ENCODE results near the gene CSMD2. TPM values are rescaled to one million over a fixed set of nuclear protein-coding genes. Genes with fewer than 3 reads are reported as not detected.

CSMD2 gene
- total RNA-seq, 4 donors from 2014 or later, result 0.16 to 1.00 (median 0.27) TPM; not detected in 1

DNA sequence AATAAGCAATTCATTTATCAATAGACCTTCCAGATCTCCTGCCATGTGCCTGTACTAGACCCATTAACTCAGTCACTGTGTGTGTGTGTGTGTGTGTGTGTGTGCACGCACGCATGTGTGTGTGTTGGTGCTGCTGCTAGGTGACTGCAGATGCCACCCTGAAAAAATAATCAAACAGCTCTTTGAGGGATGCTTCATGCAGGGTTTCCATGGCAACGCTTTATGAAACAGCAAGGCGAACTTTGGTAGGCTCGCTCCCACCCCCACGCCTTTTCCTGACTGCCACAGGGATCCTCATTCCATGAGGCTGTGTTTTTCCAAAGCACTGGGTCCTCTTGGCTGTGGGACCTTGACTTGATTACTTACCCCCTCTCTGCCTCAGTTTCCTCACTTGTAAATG is 207.2 kb downstream of the CSMD2 start:
- in situ Hi-C loops (cut with MboI; ENCODE audit: low pct_ligation_motif_present in 1 of 4, low pct_unique_long_range_greater_than_20kb in 1 of 4, low sequenced_read_pairs in 3 of 4) (no loop called here), intact Hi-C loops (cut with DNase I; ENCODE audit: low total_unique reads) (no loop called here)
- Histone ChIP-seq H3K4me3 (no peak overlapping the region), H3K27me3 (no peaks in the 10 kb centered on the region), H3K27ac (no peak overlapping the region), H3K36me3 (no peaks in the 10 kb centered on the region), H3K4me1 (no peaks in the 10 kb centered on the region), H3K9me3 (no peaks in the 10 kb centered on the region)
- TF ChIP-seq EP300 (IDR thresholded peaks at IDR 0.05; ENCODE audit: low read depth) (no peak), POLR2AphosphoS5 (IDR thresholded peaks at IDR 0.05) (no peak), POLR2A (IDR thresholded peaks at IDR 0.05) (no peak)
- TF ChIP-seq, protein P1, sequence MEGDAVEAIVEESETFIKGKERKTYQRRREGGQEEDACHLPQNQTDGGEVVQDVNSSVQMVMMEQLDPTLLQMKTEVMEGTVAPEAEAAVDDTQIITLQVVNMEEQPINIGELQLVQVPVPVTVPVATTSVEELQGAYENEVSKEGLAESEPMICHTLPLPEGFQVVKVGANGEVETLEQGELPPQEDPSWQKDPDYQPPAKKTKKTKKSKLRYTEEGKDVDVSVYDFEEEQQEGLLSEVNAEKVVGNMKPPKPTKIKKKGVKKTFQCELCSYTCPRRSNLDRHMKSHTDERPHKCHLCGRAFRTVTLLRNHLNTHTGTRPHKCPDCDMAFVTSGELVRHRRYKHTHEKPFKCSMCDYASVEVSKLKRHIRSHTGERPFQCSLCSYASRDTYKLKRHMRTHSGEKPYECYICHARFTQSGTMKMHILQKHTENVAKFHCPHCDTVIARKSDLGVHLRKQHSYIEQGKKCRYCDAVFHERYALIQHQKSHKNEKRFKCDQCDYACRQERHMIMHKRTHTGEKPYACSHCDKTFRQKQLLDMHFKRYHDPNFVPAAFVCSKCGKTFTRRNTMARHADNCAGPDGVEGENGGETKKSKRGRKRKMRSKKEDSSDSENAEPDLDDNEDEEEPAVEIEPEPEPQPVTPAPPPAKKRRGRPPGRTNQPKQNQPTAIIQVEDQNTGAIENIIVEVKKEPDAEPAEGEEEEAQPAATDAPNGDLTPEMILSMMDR (IDR thresholded peaks at IDR 0.05), result no peak
- DNase-seq, result no peak
- WGBS, 2 donors (ENCODE audit: low coverage in 1 of 2), result 86 to 93% methylated on average over 4 to 6 of the region's 6 CpGs

DNA sequence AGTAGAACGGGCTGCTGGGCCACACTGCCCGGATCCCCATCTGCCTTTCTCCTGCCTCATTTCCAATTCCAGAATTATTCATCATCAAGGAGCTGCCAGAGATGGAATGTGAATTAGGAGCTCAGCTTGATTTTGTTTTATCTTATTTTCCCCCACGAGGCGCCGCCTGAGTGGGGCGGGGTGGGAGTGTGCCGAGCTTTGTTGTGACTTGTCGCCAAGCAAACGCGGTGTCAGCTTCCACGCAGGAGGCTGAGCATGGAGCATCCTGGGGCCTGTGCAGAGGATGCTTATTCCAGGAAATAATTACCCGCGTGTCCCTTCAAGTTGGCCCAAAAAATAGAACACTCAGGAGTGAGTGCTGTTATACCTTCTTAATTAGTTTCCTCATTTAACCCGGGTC is 209.9 kb downstream of the CSMD2 start:
- 89 to 94% methylated on average over 7 to 14 of the region's 14 CpGs for WGBS, 2 donors (ENCODE audit: low coverage in 1 of 2)
- H3K9me3 ChIP-seq, result no peaks in the 10 kb centered on the region

DNA sequence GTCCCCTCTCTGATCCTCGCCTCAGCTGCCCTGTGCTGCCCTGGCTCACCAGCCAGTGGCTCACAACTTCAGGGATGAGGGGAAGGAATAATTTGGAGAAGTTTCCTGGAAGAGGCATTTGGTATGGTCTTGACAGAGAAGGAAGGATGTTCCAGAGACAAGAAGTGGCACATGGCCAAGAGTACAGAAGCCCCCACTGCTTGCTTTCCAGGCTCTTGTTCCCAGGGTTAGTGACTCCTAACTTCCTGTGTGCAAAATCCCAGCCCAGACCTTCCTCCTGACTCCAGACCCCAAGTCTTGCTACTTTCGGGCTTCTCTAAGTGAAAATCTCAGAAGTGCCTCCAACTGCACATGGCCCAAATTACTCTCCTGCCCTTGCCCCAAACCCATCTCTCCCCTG is 215.5 kb downstream of the CSMD2 start:
- Histone ChIP-seq H3K4me3 (no peak overlapping the region), H3K36me3 (no peaks in the 10 kb centered on the region), H3K4me1 (no peaks in the 10 kb centered on the region), H3K9me3 (no peaks in the 10 kb centered on the region), H3K27ac (no peak overlapping the region), H3K27me3 (no peaks in the 10 kb centered on the region)
- intact Hi-C loops (cut with DNase I; ENCODE audit: low total_unique reads) (no loop called here), in situ Hi-C loops (cut with MboI; ENCODE audit: low pct_ligation_motif_present in 1 of 4, low pct_unique_long_range_greater_than_20kb in 1 of 4, low sequenced_read_pairs in 3 of 4) (no loop called here)
- DNase-seq, result no peak
- TF ChIP-seq POLR2A (IDR thresholded peaks at IDR 0.05) (no peak), POLR2AphosphoS5 (IDR thresholded peaks at IDR 0.05) (no peak), EP300 (IDR thresholded peaks at IDR 0.05; ENCODE audit: low read depth) (no peak)
- TF ChIP-seq, protein P1 (IDR thresholded peaks at IDR 0.05), result no peak
- WGBS, 2 donors (ENCODE audit: low coverage in 1 of 2), result 69% methylated on average over 2 of the region's 2 CpGs; no CpG with 5 or more reads in 1 of the 2 donors

More for the DNA sequence above, 209.9 kb downstream of the CSMD2 start:
- in situ Hi-C loops (cut with MboI; ENCODE audit: low pct_ligation_motif_present in 1 of 4, low pct_unique_long_range_greater_than_20kb in 1 of 4, low sequenced_read_pairs in 3 of 4), result no loop called here
- no peaks in the 10 kb centered on the region for H3K4me1 ChIP-seq
- TF ChIP-seq EP300 (IDR thresholded peaks at IDR 0.05; ENCODE audit: low read depth), result no peak
- TF ChIP-seq POLR2A (IDR thresholded peaks at IDR 0.05), result no peak
- no peak for TF ChIP-seq POLR2AphosphoS5 (IDR thresholded peaks at IDR 0.05)
- intact Hi-C loops (cut with DNase I; ENCODE audit: low total_unique reads), result no loop called here
- H3K27me3 ChIP-seq, result no peaks in the 10 kb centered on the region
- no peak overlapping the region for H3K4me3 ChIP-seq
- no peaks in the 10 kb centered on the region for H3K36me3 ChIP-seq
- DNase-seq, result no peak
- no peak overlapping the region for H3K27ac ChIP-seq

DNA sequence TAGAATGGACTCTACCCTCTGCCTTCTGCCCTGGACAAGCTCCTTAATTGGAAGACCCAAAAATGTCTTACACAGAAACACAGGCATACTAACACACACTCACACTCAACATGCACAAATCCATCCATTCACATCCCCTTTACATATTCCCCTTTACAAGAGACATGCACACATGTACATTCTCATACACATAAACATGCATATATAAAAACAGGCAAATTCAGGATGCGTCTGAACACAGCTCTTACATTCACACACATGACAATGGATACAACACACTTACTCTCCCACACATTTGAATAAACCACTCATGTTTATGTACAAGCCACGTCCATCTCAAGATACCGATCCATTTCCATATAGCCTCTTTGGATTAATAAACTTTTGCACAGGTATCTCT is 216.7 kb downstream of the CSMD2 start:
- H3K36me3 ChIP-seq, result no peaks in the 10 kb centered on the region
- TF ChIP-seq EP300 (IDR thresholded peaks at IDR 0.05; ENCODE audit: low read depth), result no peak
- no peak for TF ChIP-seq POLR2AphosphoS5 (IDR thresholded peaks at IDR 0.05)
- TF ChIP-seq, protein P1 (IDR thresholded peaks at IDR 0.05), result no peak
- no peak for TF ChIP-seq POLR2A (IDR thresholded peaks at IDR 0.05)
- no peaks in the 10 kb centered on the region for H3K4me1 ChIP-seq
- no peaks in the 10 kb centered on the region for H3K9me3 ChIP-seq
- H3K4me3 ChIP-seq, result no peak overlapping the region
- in situ Hi-C loops (cut with MboI; ENCODE audit: low pct_ligation_motif_present in 1 of 4, low pct_unique_long_range_greater_than_20kb in 1 of 4, low sequenced_read_pairs in 3 of 4), result no loop called here
- no peak for DNase-seq
- no peak overlapping the region for H3K27ac ChIP-seq
- no peaks in the 10 kb centered on the region for H3K27me3 ChIP-seq
- WGBS, 2 donors (ENCODE audit: low coverage in 1 of 2), result 86 to 92% methylated on average over 3 of the region's 3 CpGs
- intact Hi-C loops (cut with DNase I; ENCODE audit: low total_unique reads), result no loop called here

DNA sequence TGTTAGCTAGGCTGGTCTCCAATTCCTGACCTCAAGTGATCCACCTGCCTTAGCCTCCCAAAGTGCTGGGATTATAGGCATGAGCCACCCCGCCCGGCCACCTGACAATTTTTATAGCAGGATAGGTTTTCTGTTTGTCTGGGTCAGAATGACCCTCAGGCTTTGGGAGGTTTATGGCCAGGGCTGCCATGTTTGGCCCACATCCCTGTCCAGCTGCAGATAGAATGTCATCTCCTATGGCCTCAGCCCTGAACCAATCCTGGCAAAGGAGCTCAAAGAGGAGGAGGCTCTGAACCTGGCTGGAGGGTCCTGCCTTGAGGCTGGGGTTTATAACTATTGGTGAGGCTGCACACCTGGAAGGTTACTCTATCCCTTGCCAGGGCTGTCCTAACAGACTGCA is 218.2 kb downstream of the CSMD2 start:
- DNase-seq, result no peak
- no peaks in the 10 kb centered on the region for H3K36me3 ChIP-seq
- in situ Hi-C loops (cut with MboI; ENCODE audit: low pct_ligation_motif_present in 1 of 4, low pct_unique_long_range_greater_than_20kb in 1 of 4, low sequenced_read_pairs in 3 of 4) (no loop called here), intact Hi-C loops (cut with DNase I; ENCODE audit: low total_unique reads) (no loop called here)
- H3K27me3 ChIP-seq, result no peaks in the 10 kb centered on the region
- WGBS, 2 donors (ENCODE audit: low coverage in 1 of 2), result 84% methylated on average over 2 of the region's 2 CpGs; no CpG with 5 or more reads in 1 of the 2 donors
- H3K4me1 ChIP-seq, result no peaks in the 10 kb centered on the region
- no peak overlapping the region for H3K4me3 ChIP-seq
- TF ChIP-seq, protein P1 (IDR thresholded peaks at IDR 0.05), result no peak
- TF ChIP-seq POLR2AphosphoS5 (IDR thresholded peaks at IDR 0.05) (no peak), EP300 (IDR thresholded peaks at IDR 0.05; ENCODE audit: low read depth) (no peak), POLR2A (IDR thresholded peaks at IDR 0.05) (no peak)
- no peaks in the 10 kb centered on the region for H3K9me3 ChIP-seq
- H3K27ac ChIP-seq, result no peak overlapping the region

Measured in transverse colon (tissue), 4 donors.